Gastroesophageal sphincter (tissue), 4 donors: ENCODE measurements around the gene SHANK1. TPM values are rescaled to one million over a fixed set of nuclear protein-coding genes. Genes with fewer than 3 reads are reported as not detected.

Experiments used
- ATAC-seq: fragments of 150-250 bp; one replicate; pipeline ENCODE4 v1.9.1; 2016; ENCODE audit warnings: mild to moderate bottlenecking, moderate library complexity
- H3K27ac ChIP-seq, 4 donors: fragments of 200-600 bp; sonication (generic) in 3 of 4; 1 replicate in 3 of 4; 2 replicates in 1 of 4; pipeline ENCODE4 v1.5.1; 2016 to 2019
- H3K27me3 ChIP-seq: fragments of 200-600 bp; sonication (generic); one replicate; pipeline ENCODE4 v1.5.1; 2019
- H3K36me3 ChIP-seq, 2 donors: fragments of 200-600 bp; sonication (generic); one replicate each; pipeline ENCODE4 v1.5.1; 2019; ENCODE audit warnings: control low read depth in 1 of 2
- H3K4me1 ChIP-seq, 3 donors: fragments of 200-600 bp; sonication (generic); 1 replicate in 2 of 3; 2 replicates in 1 of 3; pipeline ENCODE4 v1.5.1; 2016 to 2019; ENCODE audit warnings: control low read depth in 2 of 3
- H3K4me3 ChIP-seq, 2 donors: fragments of 200-600 bp; sonication (generic); one replicate each; pipeline ENCODE4 v1.5.1; 2019; ENCODE audit warnings: mild to moderate bottlenecking in 1 of 2, moderate library complexity in 1 of 2
- H3K9me3 ChIP-seq, 3 donors: fragments of 200-600 bp; sonication (generic); one replicate each; pipeline ENCODE4 v1.5.1; 2017 to 2019; ENCODE audit warnings: control low read depth in 2 of 3
- EP300 ChIP-seq: sonication (generic); formaldehyde crosslinking; IDR thresholded peaks from one replicate; pipeline ENCODE4 v1.6.1; 2017; ENCODE audit warnings: antibody characterized with exemption, mild to moderate bottlenecking
- POLR2A ChIP-seq, 2 donors: fragments of 450-650 bp; IDR thresholded peaks; one replicate each; pipeline ENCODE4 v1.6.1; 2017; ENCODE audit warnings: antibody characterized with exemption in 2 of 2, mild to moderate bottlenecking in 2 of 2, moderate library complexity in 1 of 2
- POLR2AphosphoS5 ChIP-seq: sonication (generic); formaldehyde crosslinking; IDR thresholded peaks from one replicate; pipeline ENCODE4 v1.6.1; 2017; ENCODE audit warnings: antibody characterized with exemption
- WGBS, 2 donors: methylation state at CpG; one replicate each; pipeline ENCODE4 v1.1.5; 2018; ENCODE audit warnings: low coverage in 1 of 2; 5-methylcytosine and 5-hydroxymethylcytosine counted together
- total RNA-seq, 4 donors: library from RNA; depleted of rRNA; stranded (reverse); fragments of >200 nt; gene quantifications; one replicate each; pipeline ENCODE4 v1.1.0, GENCODE V29; 2016
- TF ChIP-seq, protein P1 (sequence below), 4 experiments: fragments of 200-600 bp in 2 of 4; fragments of 450-650 bp in 2 of 4; sonication (generic) in 1 of 4; IDR thresholded peaks; one replicate each; pipeline ENCODE4 v1.5.1; 2017 to 2019; ENCODE audit warnings: antibody characterized with exemption in 4 of 4, mild to moderate bottlenecking in 2 of 4, moderate library complexity in 2 of 4

The SHANK1 gene
- total RNA-seq, 4 donors from 2014 or later, result 0.15 to 0.40 (median 0.31) TPM; not detected in 1

DNA sequence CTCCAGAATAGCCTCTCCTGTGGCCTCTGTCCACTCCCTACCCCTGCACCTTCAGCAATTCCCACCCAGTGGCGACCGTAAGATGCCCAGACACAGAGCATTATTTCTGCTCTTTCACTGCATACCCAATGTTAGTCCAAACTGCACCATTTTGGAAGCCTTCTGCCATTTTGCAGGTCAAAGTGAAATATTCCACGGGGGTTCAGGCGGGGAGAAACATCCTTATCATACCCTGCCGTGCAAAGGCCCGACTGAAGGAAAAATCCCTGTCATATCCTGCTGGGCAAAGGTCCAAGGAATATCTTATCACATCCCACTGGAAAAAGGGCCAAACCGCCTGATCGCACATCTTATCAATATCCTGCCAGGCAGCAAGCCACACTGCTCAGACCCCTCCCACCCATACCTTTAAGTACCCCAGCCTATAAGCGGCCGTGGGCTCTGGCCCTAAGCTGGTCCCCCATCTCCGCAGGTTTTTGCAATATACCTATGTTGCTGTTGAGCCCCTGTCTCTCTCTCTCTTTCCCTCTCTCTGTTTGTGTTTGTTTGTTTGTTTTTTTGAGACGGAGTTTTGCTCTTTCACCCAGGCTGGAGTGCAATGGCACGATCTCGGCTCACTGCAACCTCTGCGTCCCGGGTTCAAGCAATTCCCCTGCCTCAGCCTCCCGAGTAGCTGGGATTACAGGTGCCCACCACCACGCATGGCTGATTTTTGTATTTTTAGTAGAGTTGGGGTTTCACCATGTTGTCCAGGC, 21.8 kb upstream of the SHANK1 start:
- no peak overlapping the region for H3K27ac ChIP-seq
- peaks cover 86% of the 10 kb centered on the region for H3K27me3 ChIP-seq
- H3K4me1 ChIP-seq, result no peaks in the 10 kb centered on the region
- H3K36me3 ChIP-seq, result no peaks in the 10 kb centered on the region
- no peak overlapping the region for H3K4me3 ChIP-seq
- ATAC-seq, result no peak
- TF ChIP-seq POLR2AphosphoS5 (no peak), EP300 (no peak), POLR2A (IDR thresholded peaks at IDR 0.05) (no peak)
- TF ChIP-seq, protein P1, sequence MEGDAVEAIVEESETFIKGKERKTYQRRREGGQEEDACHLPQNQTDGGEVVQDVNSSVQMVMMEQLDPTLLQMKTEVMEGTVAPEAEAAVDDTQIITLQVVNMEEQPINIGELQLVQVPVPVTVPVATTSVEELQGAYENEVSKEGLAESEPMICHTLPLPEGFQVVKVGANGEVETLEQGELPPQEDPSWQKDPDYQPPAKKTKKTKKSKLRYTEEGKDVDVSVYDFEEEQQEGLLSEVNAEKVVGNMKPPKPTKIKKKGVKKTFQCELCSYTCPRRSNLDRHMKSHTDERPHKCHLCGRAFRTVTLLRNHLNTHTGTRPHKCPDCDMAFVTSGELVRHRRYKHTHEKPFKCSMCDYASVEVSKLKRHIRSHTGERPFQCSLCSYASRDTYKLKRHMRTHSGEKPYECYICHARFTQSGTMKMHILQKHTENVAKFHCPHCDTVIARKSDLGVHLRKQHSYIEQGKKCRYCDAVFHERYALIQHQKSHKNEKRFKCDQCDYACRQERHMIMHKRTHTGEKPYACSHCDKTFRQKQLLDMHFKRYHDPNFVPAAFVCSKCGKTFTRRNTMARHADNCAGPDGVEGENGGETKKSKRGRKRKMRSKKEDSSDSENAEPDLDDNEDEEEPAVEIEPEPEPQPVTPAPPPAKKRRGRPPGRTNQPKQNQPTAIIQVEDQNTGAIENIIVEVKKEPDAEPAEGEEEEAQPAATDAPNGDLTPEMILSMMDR (IDR thresholded peaks at IDR 0.05), result no peak
- H3K9me3 ChIP-seq, result no peaks in the 10 kb centered on the region
- 52 to 78% methylated on average over 8 to 16 of the region's 18 CpGs for WGBS, 2 donors

DNA sequence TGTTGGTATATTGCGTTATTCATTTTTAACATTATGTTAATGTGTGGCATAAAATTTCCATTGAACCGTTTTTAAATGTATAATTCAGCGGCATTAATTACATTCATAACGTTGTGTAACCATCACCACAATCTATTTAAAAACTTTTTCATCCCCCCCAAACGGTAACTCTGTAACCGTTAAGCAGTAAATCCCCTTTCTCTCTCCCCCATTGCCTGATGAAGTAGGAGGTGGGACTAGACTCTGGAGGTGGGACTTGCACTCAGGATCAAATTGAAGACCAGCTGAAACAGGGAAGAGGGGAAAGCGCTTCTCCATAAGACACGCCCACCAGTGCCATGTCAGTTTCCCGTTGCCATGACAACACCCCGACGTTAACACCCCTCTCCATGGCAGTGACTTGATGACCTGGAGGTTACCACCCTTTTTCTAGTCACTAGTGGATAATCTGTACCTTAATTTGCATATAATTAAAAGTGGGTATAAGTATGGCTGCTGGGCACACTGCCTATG, 20.4 kb upstream of the SHANK1 start:
- H3K27me3 ChIP-seq, result peaks cover 92% of the 10 kb centered on the region

GRCh38 chr19:50739132-50739913, 19.7 kb upstream of the SHANK1 start:
- Histone ChIP-seq H3K27me3 (peaks cover 98% of the 10 kb centered on the region), H3K4me1 (no peaks in the 10 kb centered on the region), H3K9me3 (no peaks in the 10 kb centered on the region), H3K27ac (no peak overlapping the region), H3K4me3 (no peak overlapping the region), H3K36me3 (no peaks in the 10 kb centered on the region)
- no peak for TF ChIP-seq POLR2AphosphoS5
- no peak for TF ChIP-seq EP300
- TF ChIP-seq POLR2A (IDR thresholded peaks at IDR 0.05), result no peak
- TF ChIP-seq, protein P1 (IDR thresholded peaks at IDR 0.05), result no peak
- no peak for ATAC-seq
- 78 to 87% methylated on average over 11 to 16 of the region's 23 CpGs for WGBS, 2 donors

More for the DNA sequence above, 20.4 kb upstream of the SHANK1 start:
- no peak for ATAC-seq
- no peaks in the 10 kb centered on the region for H3K4me1 ChIP-seq
- H3K27ac ChIP-seq, result no peak overlapping the region
- no peak overlapping the region for H3K4me3 ChIP-seq
- TF ChIP-seq POLR2A (IDR thresholded peaks at IDR 0.05) (no peak), EP300 (no peak)
- no peaks in the 10 kb centered on the region for H3K36me3 ChIP-seq
- WGBS, 2 donors, result 48 to 50% methylated on average over 9 to 10 of the region's 11 CpGs
- H3K9me3 ChIP-seq, result no peaks in the 10 kb centered on the region

DNA sequence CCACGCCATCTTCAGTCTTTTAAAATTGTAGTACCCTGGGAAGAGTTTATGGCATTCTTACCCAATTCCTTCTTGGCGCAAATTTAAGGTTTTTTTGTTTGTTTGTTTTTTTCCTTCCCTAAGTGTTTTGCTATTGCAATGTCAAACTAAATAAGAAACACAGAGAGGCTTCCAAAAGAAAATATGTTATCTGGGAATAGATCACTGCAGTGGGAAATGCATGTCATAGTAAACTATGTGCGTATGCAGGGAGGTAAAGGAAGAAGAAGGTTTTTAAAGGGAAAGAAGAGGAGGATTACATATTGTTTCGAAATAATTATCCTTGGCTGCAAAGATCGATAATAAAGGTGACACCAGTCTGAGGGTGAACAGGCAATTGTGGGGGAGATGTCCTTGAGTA, 16.7 kb upstream of the SHANK1 start:
- no peaks in the 10 kb centered on the region for H3K36me3 ChIP-seq
- TF ChIP-seq EP300, result no peak
- TF ChIP-seq, protein P1 (IDR thresholded peaks at IDR 0.05), result no peak
- TF ChIP-seq POLR2A (IDR thresholded peaks at IDR 0.05), result no peak
- no peak for TF ChIP-seq POLR2AphosphoS5
- H3K4me3 ChIP-seq, result no peak overlapping the region
- H3K27me3 ChIP-seq, result peaks cover 84% of the 10 kb centered on the region
- no peak for ATAC-seq
- H3K27ac ChIP-seq, result no peak overlapping the region
- no peaks in the 10 kb centered on the region for H3K9me3 ChIP-seq
- H3K4me1 ChIP-seq, result no peaks in the 10 kb centered on the region
- WGBS, 2 donors, result 61% methylated on average over 5 of the region's 5 CpGs

DNA sequence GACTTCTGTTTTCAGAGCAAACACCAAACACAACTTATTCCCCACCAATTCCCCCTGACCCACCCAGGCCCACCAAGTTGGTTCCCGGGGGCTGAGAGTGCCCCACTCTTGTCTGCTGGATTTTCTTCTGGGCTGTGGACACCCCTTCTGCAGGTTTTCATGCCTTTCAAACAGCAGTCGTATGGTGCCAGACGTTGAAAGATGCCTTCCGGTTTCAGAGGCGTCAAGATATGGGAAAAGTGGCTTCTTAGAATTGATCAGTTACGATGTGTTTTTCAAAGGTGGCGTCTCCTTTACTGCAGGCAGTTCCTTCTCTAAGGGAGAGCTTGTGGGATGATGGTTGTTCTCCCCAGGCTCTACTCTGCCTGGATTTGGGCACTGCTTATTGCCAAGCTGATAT, 16.3 kb upstream of the SHANK1 start:
- no peak for TF ChIP-seq POLR2AphosphoS5
- TF ChIP-seq, protein P1 (IDR thresholded peaks at IDR 0.05), result no peak
- TF ChIP-seq POLR2A (IDR thresholded peaks at IDR 0.05), result no peak
- TF ChIP-seq EP300, result no peak
- peaks cover 84% of the 10 kb centered on the region for H3K27me3 ChIP-seq
- WGBS, 2 donors, result 49 to 57% methylated on average over 3 to 7 of the region's 7 CpGs

More for the DNA sequence above, 16.3 kb upstream of the SHANK1 start:
- Histone ChIP-seq H3K27ac (no peak overlapping the region), H3K4me1 (no peaks in the 10 kb centered on the region), H3K9me3 (no peaks in the 10 kb centered on the region), H3K36me3 (no peaks in the 10 kb centered on the region), H3K4me3 (no peak overlapping the region)
- ATAC-seq, result no peak
